ENCODE data around the gene COL4A1. TPM values are rescaled to one million over a fixed set of nuclear protein-coding genes. Genes with fewer than 3 reads are reported as not detected.
A peak's percentile ranks its signal among the peaks of the same experiment; 100 is the strongest.

COL4A1 gene
- total RNA-seq, 1 donor from 2014 or later: 178 TPM

GRCh38 chr13:110289174-110289573 lies 17.8 kb downstream of the COL4A1 start:
- Histone ChIP-seq H3K4me1 (peaks cover 33% of the 10 kb centered on the region), H3K36me3 (no peaks in the 10 kb centered on the region), H3K27me3 (no peaks in the 10 kb centered on the region), H3K4me3 (no peak overlapping the region), H3K27ac (no peak overlapping the region), H3K9me3 (no peaks in the 10 kb centered on the region)
- TF ChIP-seq POLR2AphosphoS5 (IDR thresholded peaks at IDR 0.05; ENCODE audit: insufficient read depth in 1 of 2, low read depth in 1 of 2) (no peak), POLR2A (IDR thresholded peaks at IDR 0.05) (no peak), CTCF (IDR thresholded peaks at IDR 0.05) (no peak)
- no peak for DNase-seq (ENCODE audit: extremely low spot score in 2 of 2)
- intact Hi-C loops (cut with DNase I): no loop called here

GRCh38 chr13:110286833-110287819 lies 19.8 kb downstream of the COL4A1 start:
- peak in 1 of 2 donors; percentile 75 for DNase-seq (ENCODE audit: extremely low spot score in 2 of 2)
- H3K27me3 ChIP-seq: no peaks in the 10 kb centered on the region

GRCh38 chr13:110285991-110286832 lies 20.7 kb downstream of the COL4A1 start:
- Histone ChIP-seq H3K27me3 (no peaks in the 10 kb centered on the region), H3K9me3 (no peaks in the 10 kb centered on the region), H3K27ac (no peak overlapping the region), H3K4me3 (no peak overlapping the region), H3K4me1 (peaks cover 19% of the 10 kb centered on the region), H3K36me3 (no peaks in the 10 kb centered on the region)
- DNase-seq (ENCODE audit: extremely low spot score in 2 of 2): peak in 1 of 2 donors; percentile 78
- intact Hi-C loops (cut with DNase I): no loop called here
- no peak for TF ChIP-seq POLR2AphosphoS5 (IDR thresholded peaks at IDR 0.05; ENCODE audit: insufficient read depth in 1 of 2, low read depth in 1 of 2)

More at GRCh38 chr13:110286833-110287819, 19.8 kb downstream of the COL4A1 start:
- no peaks in the 10 kb centered on the region for H3K9me3 ChIP-seq
- TF ChIP-seq POLR2AphosphoS5 (IDR thresholded peaks at IDR 0.05; ENCODE audit: insufficient read depth in 1 of 2, low read depth in 1 of 2): no peak
- no peak for TF ChIP-seq POLR2A (IDR thresholded peaks at IDR 0.05)
- TF ChIP-seq CTCF (IDR thresholded peaks at IDR 0.05): no peak
- H3K27ac ChIP-seq: no peak overlapping the region
- H3K4me1 ChIP-seq: peaks cover 23% of the 10 kb centered on the region
- H3K4me3 ChIP-seq: no peak overlapping the region
- H3K36me3 ChIP-seq: no peaks in the 10 kb centered on the region
- intact Hi-C loops (cut with DNase I): no loop called here

GRCh38 chr13:110284779-110285484 lies 22.0 kb downstream of the COL4A1 start:
- TF ChIP-seq CTCF (IDR thresholded peaks at IDR 0.05) (no peak), POLR2AphosphoS5 (IDR thresholded peaks at IDR 0.05; ENCODE audit: insufficient read depth in 1 of 2, low read depth in 1 of 2) (no peak), POLR2A (IDR thresholded peaks at IDR 0.05) (no peak)
- intact Hi-C loops (cut with DNase I): no loop called here
- Histone ChIP-seq H3K27ac (no peak overlapping the region), H3K27me3 (no peaks in the 10 kb centered on the region), H3K36me3 (no peaks in the 10 kb centered on the region), H3K4me1 (peaks cover 19% of the 10 kb centered on the region), H3K9me3 (no peaks in the 10 kb centered on the region), H3K4me3 (no peak overlapping the region)
- DNase-seq (ENCODE audit: extremely low spot score in 2 of 2): peak in 1 of 2 donors; percentile 56

Measured in vagina (tissue), 2 donors.